Duodenal mucosa (tissue), 2 donors: Measurements from ENCODE around the gene KCNK6.

Experiments
- H3K27ac ChIP-seq: one replicate; pipeline ENCODE4 v1.7.0; 2013; ENCODE audit warnings: low read depth, low read length
- H3K27me3 ChIP-seq, 2 donors: one replicate each; pipeline ENCODE4 v1.7.0; 2013; ENCODE audit warnings: low read length in 2 of 2, control low read depth in 1 of 2; ENCODE audit not compliant: insufficient read depth in 2 of 2, control insufficient read depth in 1 of 2
- H3K36me3 ChIP-seq, 2 donors: one replicate each; pipeline ENCODE4 v1.7.0; 2013; ENCODE audit warnings: low read length in 2 of 2, control low read depth in 1 of 2; ENCODE audit not compliant: insufficient read depth in 2 of 2, control insufficient read depth in 1 of 2
- H3K4me1 ChIP-seq, 2 donors: one replicate each; pipeline ENCODE4 v1.7.0; 2013; ENCODE audit warnings: low read length in 2 of 2, control low read depth in 1 of 2; ENCODE audit not compliant: insufficient read depth in 2 of 2, control insufficient read depth in 1 of 2
- H3K4me3 ChIP-seq, 2 donors: one replicate each; pipeline ENCODE4 v1.7.0; 2013; ENCODE audit warnings: low read length in 2 of 2, low read depth in 1 of 2
- H3K9ac ChIP-seq, 2 donors: one replicate each; pipeline ENCODE4 v1.7.0; 2013; ENCODE audit warnings: low read length in 2 of 2, low read depth in 1 of 2
- H3K9me3 ChIP-seq, 2 donors: one replicate each; pipeline ENCODE4 v1.7.0; 2013; ENCODE audit warnings: low read length in 2 of 2, control low read depth in 1 of 2; ENCODE audit not compliant: control insufficient read depth in 1 of 2

The KCNK6 gene

GRCh38 chr19:38294090-38294489 is 25.6 kb upstream of the KCNK6 start:
- H3K27me3 ChIP-seq, result no peaks in the 10 kb centered on the region
- H3K27ac ChIP-seq, result no peak overlapping the region

GRCh38 chr19:38298821-38299680 is 20.6 kb upstream of the KCNK6 start:
- H3K27me3 ChIP-seq, result no peaks in the 10 kb centered on the region
- H3K36me3 ChIP-seq, result peaks cover 3 to 4% of the 10 kb centered on the region in 2 donors
- no peak overlapping the region for H3K9ac ChIP-seq
- H3K4me3 ChIP-seq, result no peak overlapping the region
- H3K9me3 ChIP-seq, result no peaks in the 10 kb centered on the region
- no peak overlapping the region for H3K27ac ChIP-seq
- H3K4me1 ChIP-seq, result peaks cover 0 to 13% of the 10 kb centered on the region in 2 donors

More at GRCh38 chr19:38294090-38294489, 25.6 kb upstream of the KCNK6 start:
- Histone ChIP-seq H3K4me1 (no peaks in the 10 kb centered on the region), H3K9ac (no peak overlapping the region), H3K36me3 (peaks cover 20 to 45% of the 10 kb centered on the region in 2 donors), H3K9me3 (no peaks in the 10 kb centered on the region), H3K4me3 (no peak overlapping the region)

GRCh38 chr19:38303517-38304351 is 15.9 kb upstream of the KCNK6 start, which contains the start of gene C19orf33:
Gene C19orf33, plus strand, starts transcription at chr19:38304251. Its CDS starts 11 bp downstream, at chr19:38304262.
- peak within 1 kb of the TSS; percentile 71 to 80 for H3K4me3 ChIP-seq
- H3K9ac ChIP-seq, result peak within 1 kb of the TSS; percentile 88 to 92
- H3K4me1 ChIP-seq, result peaks cover 0 to 19% of the 10 kb centered on the region in 2 donors
- H3K27ac ChIP-seq, result peak within 1 kb of the TSS; percentile 96
- peaks cover 4 to 18% of the 10 kb centered on the region in 2 donors for H3K36me3 ChIP-seq
- H3K27me3 ChIP-seq, result no peaks in the 10 kb centered on the region
- no peaks in the 10 kb centered on the region for H3K9me3 ChIP-seq

GRCh38 chr19:38304352-38304865 is 15.2 kb upstream of the KCNK6 start:
- Histone ChIP-seq H3K36me3 (peaks cover 4 to 23% of the 10 kb centered on the region in 2 donors), H3K27ac (peak overlapping the region; percentile 96), H3K27me3 (no peaks in the 10 kb centered on the region), H3K4me3 (peak overlapping the region; percentile 71 to 80), H3K4me1 (peaks cover 0 to 19% of the 10 kb centered on the region in 2 donors), H3K9me3 (no peaks in the 10 kb centered on the region), H3K9ac (peak overlapping the region; percentile 88 to 92)

- peak overlapping the region; percentile 96 for H3K27ac ChIP-seq
- peak overlapping the region; percentile 71 to 80 for H3K4me3 ChIP-seq
- H3K9me3 ChIP-seq, result no peaks in the 10 kb centered on the region
- H3K4me1 ChIP-seq, result peaks cover 0 to 19% of the 10 kb centered on the region in 2 donors
- H3K9ac ChIP-seq, result peak overlapping the region; percentile 88 to 92
- no peaks in the 10 kb centered on the region for H3K27me3 ChIP-seq
- H3K36me3 ChIP-seq, result peaks cover 4 to 25% of the 10 kb centered on the region in 2 donors
Observed at GRCh38 chr19:38304866-38305429, 14.7 kb upstream of the KCNK6 start.

- H3K9me3 ChIP-seq, result no peaks in the 10 kb centered on the region
- no peak overlapping the region for H3K4me3 ChIP-seq
- peaks cover 4 to 25% of the 10 kb centered on the region in 2 donors for H3K36me3 ChIP-seq
- no peak overlapping the region for H3K9ac ChIP-seq
- peaks cover 0 to 11% of the 10 kb centered on the region in 2 donors for H3K4me1 ChIP-seq
- H3K27me3 ChIP-seq, result no peaks in the 10 kb centered on the region
- no peak overlapping the region for H3K27ac ChIP-seq
Observed at GRCh38 chr19:38306236-38306635, 13.4 kb upstream of the KCNK6 start.

- peaks cover 0 to 11% of the 10 kb centered on the region in 2 donors for H3K4me1 ChIP-seq
- peaks cover 4 to 25% of the 10 kb centered on the region in 2 donors for H3K36me3 ChIP-seq
- H3K9me3 ChIP-seq, result no peaks in the 10 kb centered on the region
- H3K27me3 ChIP-seq, result no peaks in the 10 kb centered on the region
- H3K9ac ChIP-seq, result no peak overlapping the region
- H3K4me3 ChIP-seq, result no peak overlapping the region
- no peak overlapping the region for H3K27ac ChIP-seq
Observed at GRCh38 chr19:38307076-38307475, 12.6 kb upstream of the KCNK6 start.

- H3K27ac ChIP-seq, result no peak overlapping the region
- no peaks in the 10 kb centered on the region for H3K9me3 ChIP-seq
- peaks cover 0 to 11% of the 10 kb centered on the region in 2 donors for H3K4me1 ChIP-seq
- no peak overlapping the region for H3K4me3 ChIP-seq
- peaks cover 4 to 25% of the 10 kb centered on the region in 2 donors for H3K36me3 ChIP-seq
- no peak overlapping the region for H3K9ac ChIP-seq
- H3K27me3 ChIP-seq, result no peaks in the 10 kb centered on the region
Observed at GRCh38 chr19:38307597-38307996, 12.0 kb upstream of the KCNK6 start.

GRCh38 chr19:38308006-38308766 is 11.5 kb upstream of the KCNK6 start:
- H3K27ac ChIP-seq, result no peak overlapping the region
- peaks cover 4 to 25% of the 10 kb centered on the region in 2 donors for H3K36me3 ChIP-seq
- H3K27me3 ChIP-seq, result no peaks in the 10 kb centered on the region
- no peak overlapping the region for H3K9ac ChIP-seq
- peaks cover 0 to 11% of the 10 kb centered on the region in 2 donors for H3K4me1 ChIP-seq
- no peaks in the 10 kb centered on the region for H3K9me3 ChIP-seq
- no peak overlapping the region for H3K4me3 ChIP-seq
